Rectal smooth muscle tissue (tissue), 1 donor: ENCODE measurements around the gene MASP1.

ENCODE experiments used
- H3K27ac ChIP-seq: one replicate; pipeline ENCODE4 v1.7.0; 2013; ENCODE audit warnings: low read depth, low read length, inconsistent platforms
- H3K27me3 ChIP-seq: one replicate; pipeline ENCODE4 v1.7.0; 2013; ENCODE audit warnings: low read length; ENCODE audit not compliant: control insufficient read depth, insufficient read depth
- H3K36me3 ChIP-seq: one replicate; pipeline ENCODE4 v1.7.0; 2013; ENCODE audit warnings: low read length; ENCODE audit not compliant: control insufficient read depth, insufficient read depth
- H3K4me1 ChIP-seq: one replicate; pipeline ENCODE4 v1.7.0; 2013; ENCODE audit warnings: low read length; ENCODE audit not compliant: control insufficient read depth, insufficient read depth
- H3K4me3 ChIP-seq: one replicate; pipeline ENCODE4 v1.7.0; 2013; ENCODE audit warnings: low read length
- H3K9ac ChIP-seq: one replicate; pipeline ENCODE4 v1.7.0; 2013; ENCODE audit warnings: low read length

Gene MASP1

DNA sequence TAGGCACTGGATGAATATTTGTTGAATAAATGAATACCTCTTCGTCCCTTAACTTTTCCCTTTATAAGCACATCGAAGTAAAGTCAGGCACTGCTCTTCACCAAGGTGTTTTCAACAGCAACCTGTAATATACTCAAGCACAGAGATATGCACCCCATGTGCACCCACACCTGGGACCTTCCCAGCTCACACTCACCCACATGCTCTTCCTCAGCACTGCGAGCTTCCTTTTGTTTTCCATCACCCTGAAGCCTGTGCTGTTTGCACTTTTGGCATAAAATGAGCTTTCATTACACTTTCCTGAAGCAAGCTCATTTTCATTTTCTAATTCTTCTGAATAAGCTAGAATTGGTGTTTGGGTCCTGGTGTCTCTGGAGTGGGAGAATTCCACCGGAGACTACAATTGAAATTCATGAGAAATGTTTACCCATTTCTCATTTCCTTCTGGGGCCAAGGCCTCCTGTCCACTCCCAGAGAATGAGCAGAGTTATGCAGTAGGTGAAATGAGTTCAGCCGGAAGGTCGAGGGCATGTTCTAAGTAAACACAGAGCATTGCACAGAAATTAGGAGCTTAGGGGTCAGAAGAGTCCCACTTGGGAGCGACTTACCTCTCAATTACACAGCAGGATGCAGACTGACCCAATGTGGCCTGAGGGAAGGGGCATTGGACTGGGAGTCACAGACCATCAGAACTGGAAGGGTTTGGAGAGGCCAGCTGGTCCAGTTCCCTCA is 15.0 kb downstream of the MASP1 start:
- H3K36me3 ChIP-seq, result no peaks in the 10 kb centered on the region
- H3K4me1 ChIP-seq, result no peaks in the 10 kb centered on the region
- no peak overlapping the region for H3K27ac ChIP-seq
- H3K27me3 ChIP-seq, result no peaks in the 10 kb centered on the region
- H3K9ac ChIP-seq, result no peak overlapping the region
- H3K4me3 ChIP-seq, result no peak overlapping the region

DNA sequence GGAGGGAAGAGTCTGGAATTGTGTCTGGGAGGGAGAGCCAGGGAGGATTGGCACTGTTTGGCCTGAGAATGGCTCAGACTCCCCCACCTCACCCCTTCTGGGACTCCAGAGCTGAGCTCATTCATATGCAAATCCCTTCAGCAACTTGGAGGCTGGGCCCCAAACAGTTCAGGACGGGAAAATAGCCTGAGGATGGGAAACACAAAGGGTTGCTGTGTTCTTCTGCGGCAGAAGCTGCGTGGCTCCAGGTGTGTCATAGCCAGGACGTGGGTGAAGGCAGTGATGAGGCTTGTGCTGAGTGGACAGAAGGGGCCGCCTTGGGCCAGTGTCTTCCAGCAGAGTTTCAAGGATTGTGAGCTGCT is 16.6 kb downstream of the MASP1 start:
- H3K9ac ChIP-seq, result no peak overlapping the region
- H3K4me3 ChIP-seq, result no peak overlapping the region
- H3K4me1 ChIP-seq, result no peaks in the 10 kb centered on the region
- no peaks in the 10 kb centered on the region for H3K27me3 ChIP-seq
- H3K27ac ChIP-seq, result no peak overlapping the region
- no peaks in the 10 kb centered on the region for H3K36me3 ChIP-seq

DNA sequence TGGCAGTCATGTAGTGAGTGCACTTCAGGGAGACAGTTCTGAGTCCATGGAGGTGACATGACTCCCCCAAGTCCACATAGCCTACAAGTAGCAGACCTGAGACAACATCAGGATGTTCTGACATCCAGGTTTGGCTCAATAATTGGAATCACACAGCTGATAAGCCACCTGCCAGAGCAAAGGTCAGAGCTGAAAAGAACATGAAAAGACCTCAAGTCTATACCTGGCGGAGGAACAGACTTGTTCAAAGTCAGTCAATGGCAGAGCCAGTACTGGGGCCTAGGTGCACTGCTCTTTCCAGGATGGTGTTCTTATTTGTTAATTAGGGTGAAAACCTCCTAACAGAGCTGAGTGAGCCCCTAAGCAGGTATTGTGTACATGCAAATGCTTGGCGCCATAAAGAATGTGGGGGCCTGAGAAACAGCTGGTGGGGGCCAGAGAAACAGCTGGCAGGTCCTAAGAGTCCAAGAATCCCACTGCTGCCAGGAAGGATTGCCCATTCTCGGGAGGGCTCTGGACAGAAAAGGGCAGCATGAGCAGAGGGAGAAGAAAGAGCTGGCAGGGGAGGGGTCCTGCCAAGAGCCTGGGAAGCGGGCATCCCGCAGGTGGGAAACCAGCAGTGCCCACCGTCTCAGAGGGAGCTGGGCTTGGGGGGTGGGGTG is 17.1 kb downstream of the MASP1 start:
- no peak overlapping the region for H3K4me3 ChIP-seq
- H3K36me3 ChIP-seq, result no peaks in the 10 kb centered on the region
- H3K4me1 ChIP-seq, result no peaks in the 10 kb centered on the region
- H3K27ac ChIP-seq, result no peak overlapping the region
- no peaks in the 10 kb centered on the region for H3K27me3 ChIP-seq
- H3K9ac ChIP-seq, result no peak overlapping the region

DNA sequence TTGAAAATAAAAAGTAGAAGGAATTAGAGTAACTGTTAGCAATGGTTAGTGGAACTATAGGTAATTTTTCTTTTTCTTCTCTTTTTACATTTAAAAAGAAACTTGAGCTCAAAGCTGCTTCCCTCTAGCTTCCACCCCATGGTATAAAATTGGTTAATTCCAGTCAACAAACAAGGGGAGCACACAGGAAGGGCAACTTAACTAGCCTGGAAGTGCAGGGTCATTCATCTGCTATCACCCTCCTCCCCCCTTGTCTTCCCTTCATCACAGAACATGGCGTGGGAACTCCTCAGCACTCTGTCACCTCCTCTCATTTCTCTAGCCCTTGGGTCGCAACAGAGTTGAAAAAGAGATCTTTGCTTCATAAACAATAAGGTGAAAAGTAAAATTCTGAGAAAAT is 20.0 kb downstream of the MASP1 start:
- H3K4me1 ChIP-seq, result no peaks in the 10 kb centered on the region
- H3K9ac ChIP-seq, result no peak overlapping the region
- no peaks in the 10 kb centered on the region for H3K36me3 ChIP-seq
- H3K27me3 ChIP-seq, result no peaks in the 10 kb centered on the region
- H3K4me3 ChIP-seq, result no peak overlapping the region
- H3K27ac ChIP-seq, result no peak overlapping the region

DNA sequence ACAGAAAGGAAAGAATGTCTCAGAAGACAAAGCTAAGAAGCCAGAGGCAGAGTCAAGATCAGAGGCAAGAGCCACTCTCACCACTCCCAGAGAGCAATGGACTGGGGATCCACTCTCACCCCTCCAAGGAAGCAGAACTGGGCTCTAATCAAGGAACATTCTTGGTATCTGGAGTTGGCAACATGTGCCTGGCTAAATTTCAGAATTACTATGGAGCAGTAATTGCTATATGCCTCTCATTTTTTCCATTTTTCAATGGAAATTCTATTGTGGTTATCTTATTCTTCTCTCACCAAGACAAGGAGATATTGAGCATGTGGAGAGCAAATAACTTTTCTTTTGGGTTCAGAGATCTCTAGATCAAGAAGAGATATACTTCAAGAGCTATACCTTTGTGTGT is 22.1 kb downstream of the MASP1 start:
- Histone ChIP-seq H3K27me3 (no peaks in the 10 kb centered on the region), H3K36me3 (no peaks in the 10 kb centered on the region), H3K4me1 (peaks cover 11% of the 10 kb centered on the region), H3K4me3 (no peak overlapping the region), H3K27ac (no peak overlapping the region), H3K9ac (no peak overlapping the region)

DNA sequence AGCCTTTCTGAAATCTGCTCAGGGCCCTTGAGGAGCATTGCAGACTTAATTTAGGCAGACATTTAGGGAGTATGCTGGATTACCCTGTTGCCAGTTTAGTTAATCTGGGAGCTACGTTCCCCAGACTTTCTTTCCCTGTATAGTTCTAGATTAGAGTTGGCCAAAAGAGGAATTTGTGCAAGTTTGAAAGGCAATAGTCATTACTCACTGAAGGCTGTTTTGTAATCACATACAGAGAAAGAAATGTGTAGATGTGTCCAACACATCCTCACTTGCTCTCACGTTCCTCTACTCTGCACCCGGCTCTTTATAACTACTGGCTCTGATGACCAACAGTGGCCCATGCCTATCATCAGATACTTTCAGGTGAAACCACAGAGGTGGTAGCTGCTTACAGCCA is 24.2 kb downstream of the MASP1 start:
- H3K4me1 ChIP-seq, result peaks cover 26% of the 10 kb centered on the region
- H3K36me3 ChIP-seq, result no peaks in the 10 kb centered on the region
- H3K9ac ChIP-seq, result no peak overlapping the region
- H3K27me3 ChIP-seq, result no peaks in the 10 kb centered on the region
- H3K27ac ChIP-seq, result no peak overlapping the region
- H3K4me3 ChIP-seq, result no peak overlapping the region

DNA sequence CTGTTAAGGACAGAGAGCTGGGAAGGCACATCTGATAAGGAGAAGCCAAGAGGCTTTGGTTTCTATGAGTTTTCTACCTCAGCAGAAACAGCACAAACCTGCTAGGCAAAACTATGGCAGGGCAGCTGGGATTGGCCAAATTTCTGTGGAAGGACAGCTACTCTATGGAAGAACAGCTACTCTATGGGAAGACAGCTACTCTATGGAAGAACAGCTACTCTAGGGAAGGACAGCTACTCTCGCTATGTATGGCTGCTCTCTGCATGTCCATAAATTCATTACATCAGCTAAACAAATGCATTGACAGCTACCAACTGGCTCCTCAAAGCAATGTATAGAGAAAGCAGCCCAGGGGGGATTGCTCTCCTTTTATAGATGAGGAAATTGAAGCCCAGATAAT is 24.8 kb downstream of the MASP1 start:
- no peaks in the 10 kb centered on the region for H3K27me3 ChIP-seq
- no peak overlapping the region for H3K9ac ChIP-seq
- no peaks in the 10 kb centered on the region for H3K36me3 ChIP-seq
- no peak overlapping the region for H3K27ac ChIP-seq
- H3K4me1 ChIP-seq, result peaks cover 26% of the 10 kb centered on the region
- H3K4me3 ChIP-seq, result no peak overlapping the region

DNA sequence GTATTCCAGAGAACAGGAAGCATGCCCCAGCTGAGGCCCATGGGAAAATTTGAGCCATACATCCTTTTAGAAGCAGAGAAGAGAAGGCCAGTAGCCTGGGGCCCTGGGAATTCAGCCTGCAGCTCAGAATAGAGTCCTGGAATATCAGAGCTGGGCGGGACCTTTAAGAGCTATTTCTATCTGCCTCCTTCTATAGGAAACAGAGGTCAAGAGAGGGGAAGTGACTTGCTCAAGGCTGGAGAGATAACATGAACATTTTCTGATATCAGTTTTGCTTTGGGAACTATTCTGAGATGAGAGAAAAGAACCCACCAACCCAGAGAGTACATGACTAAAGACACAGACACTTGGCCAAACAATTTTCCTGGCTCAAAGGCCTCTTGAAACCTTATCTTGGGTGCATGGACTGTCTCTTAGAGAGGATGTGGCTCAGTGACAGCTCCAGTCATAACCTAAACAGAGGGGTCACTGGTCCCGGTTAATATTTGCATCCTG is 26.0 kb downstream of the MASP1 start:
- H3K9ac ChIP-seq, result no peak overlapping the region
- H3K4me3 ChIP-seq, result no peak overlapping the region
- H3K4me1 ChIP-seq, result peaks cover 26% of the 10 kb centered on the region
- H3K27ac ChIP-seq, result peak overlapping the region; percentile 72
- no peaks in the 10 kb centered on the region for H3K27me3 ChIP-seq
- H3K36me3 ChIP-seq, result peaks cover 2% of the 10 kb centered on the region

DNA sequence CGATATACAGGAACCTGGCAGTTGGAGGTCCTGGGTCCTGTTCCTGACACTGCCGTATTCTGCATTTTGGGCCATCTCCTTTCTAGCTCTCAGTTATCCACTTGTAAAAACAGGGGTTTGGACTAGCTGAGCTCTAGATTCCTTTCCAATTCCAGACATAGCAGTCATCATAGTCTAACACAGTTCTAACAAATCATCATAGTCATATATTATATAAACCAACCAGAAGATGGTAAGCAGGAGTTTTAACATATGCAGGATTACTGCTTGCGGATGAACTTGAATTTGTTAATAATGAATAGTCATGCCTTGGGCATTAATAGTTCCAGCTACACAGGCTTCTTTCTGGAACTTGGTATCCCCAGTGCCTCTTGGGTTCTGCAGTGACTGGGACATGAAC is 26.6 kb downstream of the MASP1 start:
- Histone ChIP-seq H3K4me3 (no peak overlapping the region), H3K4me1 (peaks cover 26% of the 10 kb centered on the region), H3K27me3 (no peaks in the 10 kb centered on the region), H3K36me3 (peaks cover 3% of the 10 kb centered on the region), H3K27ac (peak overlapping the region; percentile 72), H3K9ac (no peak overlapping the region)

DNA sequence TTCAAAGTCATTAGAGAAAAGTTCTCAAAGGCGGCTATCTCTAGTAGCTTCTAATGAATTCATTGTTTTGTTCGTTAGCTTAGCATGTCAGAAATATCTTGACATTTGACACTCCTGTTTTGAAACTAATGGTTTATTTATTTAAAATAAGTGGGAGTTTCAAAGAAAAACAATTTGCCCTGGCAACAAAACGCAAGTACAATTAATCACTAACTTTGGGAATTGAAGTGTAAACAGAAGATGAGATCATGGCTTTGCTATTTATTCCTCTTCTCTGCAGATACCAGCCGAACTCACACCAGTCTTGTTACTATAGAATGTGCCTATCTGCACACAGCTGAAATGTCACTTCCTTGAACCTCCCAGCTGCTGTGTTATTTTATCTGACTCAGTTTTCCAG is 27.5 kb downstream of the MASP1 start:
- Histone ChIP-seq H3K4me1 (peaks cover 26% of the 10 kb centered on the region), H3K9ac (no peak overlapping the region), H3K36me3 (peaks cover 3% of the 10 kb centered on the region), H3K27me3 (no peaks in the 10 kb centered on the region), H3K4me3 (no peak overlapping the region), H3K27ac (peak overlapping the region; percentile 72)

DNA sequence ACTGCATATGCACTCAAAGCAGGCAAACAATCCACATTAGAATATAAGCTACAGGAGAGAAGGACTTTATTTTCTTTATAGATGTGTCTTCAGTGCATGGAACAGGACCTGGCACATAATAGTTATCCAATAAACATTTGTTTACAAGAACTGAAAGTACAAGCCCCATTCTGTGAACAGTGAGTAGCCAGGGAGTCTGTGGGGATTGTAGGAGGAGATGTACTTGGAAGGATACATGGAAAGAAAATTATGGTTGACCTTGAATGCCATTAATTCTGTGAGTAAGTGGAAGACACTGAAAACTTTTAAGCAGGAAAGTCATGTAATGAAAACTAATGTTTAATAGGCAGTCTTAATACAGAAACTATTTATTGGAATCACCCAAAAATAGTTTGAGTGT is 28.3 kb downstream of the MASP1 start:
- Histone ChIP-seq H3K4me3 (no peak overlapping the region), H3K27me3 (no peaks in the 10 kb centered on the region), H3K4me1 (peaks cover 26% of the 10 kb centered on the region), H3K9ac (no peak overlapping the region), H3K27ac (peak overlapping the region; percentile 72), H3K36me3 (peaks cover 3% of the 10 kb centered on the region)

DNA sequence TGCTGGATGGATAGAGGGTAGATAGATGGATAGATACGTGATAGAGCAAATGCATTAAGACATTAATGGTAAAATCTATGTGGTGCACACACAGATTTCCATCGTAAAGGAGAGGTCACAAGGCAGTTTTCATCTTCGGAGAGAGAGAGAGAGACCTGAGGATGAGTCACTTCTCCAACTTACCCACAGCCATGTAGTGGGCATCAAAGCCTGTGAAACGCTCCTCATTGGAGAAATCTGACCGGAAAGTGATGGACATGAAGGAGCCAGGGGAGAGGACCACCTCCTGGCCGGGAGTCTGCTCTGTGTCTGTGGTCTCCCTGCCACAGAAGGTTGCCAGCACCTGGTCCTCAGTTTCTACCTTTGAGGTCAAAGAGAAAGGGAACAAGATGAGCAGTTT is 29.2 kb downstream of the MASP1 start:
- Histone ChIP-seq H3K9ac (no peak overlapping the region), H3K36me3 (peaks cover 3% of the 10 kb centered on the region), H3K4me1 (peaks cover 26% of the 10 kb centered on the region), H3K4me3 (no peak overlapping the region), H3K27ac (no peak overlapping the region), H3K27me3 (no peaks in the 10 kb centered on the region)

DNA sequence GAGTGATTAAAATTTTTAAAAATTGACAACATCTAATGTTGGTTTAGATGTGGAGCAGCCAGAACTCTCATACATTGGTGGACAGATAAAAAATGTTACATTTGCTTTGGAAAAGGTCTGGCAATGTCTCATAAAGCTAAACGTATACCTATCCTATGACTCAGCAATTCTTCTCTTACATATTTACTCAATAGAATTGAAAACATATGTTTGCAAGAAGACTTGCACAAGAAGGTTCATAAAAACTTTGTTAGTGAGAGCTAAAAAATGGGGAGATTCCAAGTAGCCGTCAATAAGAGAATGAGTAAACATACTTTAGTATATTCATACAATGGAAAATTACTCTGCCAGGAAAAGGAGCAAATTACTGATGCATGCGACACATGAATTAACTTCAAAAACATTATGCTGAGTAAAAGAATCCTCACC is 30.0 kb downstream of the MASP1 start:
- peaks cover 3% of the 10 kb centered on the region for H3K36me3 ChIP-seq

More for the DNA sequence above, 30.0 kb downstream of the MASP1 start:
- H3K27ac ChIP-seq, result no peak overlapping the region
- no peak overlapping the region for H3K4me3 ChIP-seq
- H3K4me1 ChIP-seq, result peaks cover 26% of the 10 kb centered on the region
- no peak overlapping the region for H3K9ac ChIP-seq
- no peaks in the 10 kb centered on the region for H3K27me3 ChIP-seq
